ENCODE data around the gene SHQ1. TPM values are rescaled to one million over a fixed set of nuclear protein-coding genes. Genes with fewer than 3 reads are reported as not detected.

Gene SHQ1
- total RNA-seq, 1 experiment from 2014 or later: 32.5 TPM

DNA sequence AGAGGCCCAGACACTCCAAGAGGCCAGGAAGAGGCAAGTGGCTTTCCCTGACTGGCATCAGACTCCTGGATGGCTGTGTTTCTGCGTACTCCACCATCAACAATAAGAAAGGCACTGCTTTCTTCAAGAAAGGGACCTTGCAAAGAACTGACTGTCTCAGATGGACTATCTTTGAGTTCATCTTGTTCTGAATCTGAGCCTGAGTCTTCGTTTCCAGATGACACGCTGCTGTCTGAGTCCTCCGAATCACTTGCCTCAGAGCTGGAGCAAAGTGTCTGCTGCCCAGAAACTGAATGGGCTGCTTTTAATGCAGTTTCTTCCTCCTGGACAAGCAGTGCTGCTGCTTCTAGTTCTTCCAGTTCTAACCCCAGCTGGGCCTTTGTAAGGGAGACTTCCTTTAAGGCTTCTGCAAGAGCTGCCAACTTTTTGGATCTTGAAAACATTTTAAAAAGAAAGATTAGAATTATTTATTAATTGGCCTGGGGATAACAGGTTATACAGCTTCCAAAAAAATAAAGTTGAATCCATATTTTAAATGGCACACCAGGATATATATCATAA lies 97.8 kb downstream of the SHQ1 start:
- Histone ChIP-seq H3K27ac (ENCODE audit: insufficient read length, low read depth, low read length) (no peak overlapping the region), H2BK12ac (ENCODE audit: insufficient read length, low read depth, low read length) (no peak overlapping the region), H3K9me3 (ENCODE audit: control insufficient read depth, low read depth, low read length) (no peaks in the 10 kb centered on the region), H3K27me3 (ENCODE audit: insufficient read depth, low read length) (no peaks in the 10 kb centered on the region), H4K8ac (replicated peaks; ENCODE audit: insufficient read length, low read depth, low read length) (no peak overlapping the region), H3K79me1 (ENCODE audit: insufficient read depth, low read depth, low read length, poor library complexity, severe bottlenecking) (no peaks in the 10 kb centered on the region), H4K91ac (ENCODE audit: insufficient read length, low read depth, low read length) (no peak overlapping the region), H3T11ph (ENCODE audit: low read length) (no peak overlapping the region), H3K4me1 (ENCODE audit: insufficient read depth, low read length) (no peaks in the 10 kb centered on the region), H4K5ac (ENCODE audit: insufficient read length, low read depth, low read length) (no peak overlapping the region), H3K56ac (ENCODE audit: insufficient read length, low read depth, low read length) (no peak overlapping the region), H3K14ac (ENCODE audit: insufficient read depth, low read length) (no peak overlapping the region), H2BK120ac (ENCODE audit: low read depth, low read length, poor library complexity, severe bottlenecking) (no peak overlapping the region), H2AK5ac (ENCODE audit: insufficient read length, low read length) (no peak overlapping the region), H3K18ac (ENCODE audit: insufficient read length, low read depth, low read length) (no peak overlapping the region), H2BK15ac (ENCODE audit: low read depth, low read length) (no peak overlapping the region), H3K79me2 (ENCODE audit: insufficient read depth, low read length) (no peaks in the 10 kb centered on the region), H2AFZ (ENCODE audit: low read length) (no peak overlapping the region), H2BK20ac (ENCODE audit: low read depth, low read length, poor library complexity, severe bottlenecking) (no peak overlapping the region), H3K23me2 (ENCODE audit: insufficient read length, low read depth, low read length, poor library complexity, severe bottlenecking) (no peaks in the 10 kb centered on the region), H4K20me1 (ENCODE audit: control insufficient read depth, insufficient read depth, insufficient read length) (no peaks in the 10 kb centered on the region), H3K4ac (ENCODE audit: low read depth, low read length) (no peak overlapping the region), H3K4me2 (ENCODE audit: insufficient read depth, insufficient read length, low read length) (no peak overlapping the region), H3K23ac (ENCODE audit: insufficient read length, low read depth, low read length) (no peak overlapping the region), H3K9ac (ENCODE audit: extremely low read depth, insufficient read length, low read length) (no peak overlapping the region), H2BK5ac (ENCODE audit: insufficient read length, low read length) (no peak overlapping the region)
- H3K36me3 Mint-ChIP-seq (ENCODE audit: insufficient read depth in 1 of 3, low read depth in 3 of 3): no peaks in the 10 kb centered on the region; a peak in 1 of 7 replicates
- H3K9me3 Mint-ChIP-seq: no peaks in the 10 kb centered on the region
- no peak for TF ChIP-seq CTCF (conservative IDR thresholded peaks at IDR 0.05)
- no CpG with 5 or more reads among the region's 4 CpGs for WGBS (ENCODE audit: extremely low coverage, insufficient read length, low lambda C conversion rate)
- H3K4me3 Mint-ChIP-seq: no peak overlapping the region
- DNase-seq: no peak
- no peaks in the 10 kb centered on the region for H3K27me3 Mint-ChIP-seq (ENCODE audit: low read depth)
- H3K4me1 Mint-ChIP-seq: peaks cover 0 to 19% of the 10 kb centered on the region in 2 experiments; a peak in 2 of 4 replicates
- H3K27ac Mint-ChIP-seq: peak overlapping the region in 1 of 3 experiments; percentile 22; a peak in 1 of 7 replicates
